Measurements from ENCODE around the gene ESPL1.

The ESPL1 gene

DNA sequence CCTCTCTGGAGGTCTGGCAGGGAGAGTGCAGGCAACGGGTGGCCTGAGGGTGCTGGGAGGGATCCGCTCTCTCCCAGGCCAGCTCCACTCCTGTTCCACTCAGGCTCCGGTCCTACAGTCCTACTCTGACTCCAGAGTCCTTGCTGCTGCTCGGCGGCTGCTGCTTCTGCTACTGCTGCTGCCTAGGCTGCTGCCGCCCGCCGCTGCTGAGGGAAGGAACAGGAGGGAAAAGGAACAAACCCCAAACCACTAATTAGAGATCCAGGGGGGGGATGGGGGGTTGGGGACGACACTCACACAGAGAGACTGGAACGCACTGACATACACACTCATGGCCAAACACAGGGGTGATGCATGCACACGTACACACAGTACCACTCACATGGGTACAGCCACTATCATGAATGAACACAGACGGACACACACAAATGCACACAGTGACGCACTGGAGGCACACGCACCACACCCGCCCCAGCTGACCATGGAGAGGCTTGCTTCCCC is 68.1 kb downstream of the ESPL1 start, which contains the start of gene SP7:
SP7 (minus strand) TSS at position 174 of the 501 bp plus-strand sequence. CDS start 708 bp downstream, outside the sequence.
- no peak for DNase-seq (ENCODE audit: low read depth)

GRCh38 chr12:53338017-53338416 is 69.9 kb downstream of the ESPL1 start:
- DNase-seq (ENCODE audit: low read depth) = no peak

GRCh38 chr12:53338916-53339315 is 70.8 kb downstream of the ESPL1 start:
- DNase-seq (ENCODE audit: low read depth) = no peak

GRCh38 chr12:53340398-53340797 is 72.3 kb downstream of the ESPL1 start:
- DNase-seq (ENCODE audit: low read depth) = no peak
